CD4-positive, alpha-beta memory T cell (primary cell): ENCODE measurements around the gene ZNF154. TPM values are rescaled to one million over a fixed set of nuclear protein-coding genes. Genes with fewer than 3 reads are reported as not detected.

Source experiments
- CTCF ChIA-PET: fragments of 350-600 bp; sonication (Branson Sonifier 250); formaldehyde crosslinking; loops from one replicate; lab custom pipeline; 2021; ENCODE audit warnings: inconsistent platforms; ENCODE audit not compliant: partially characterized antibody; lab: Charles Lee
- POLR2A ChIA-PET: fragments of 350-600 bp; sonication (Branson Sonifier 250); formaldehyde crosslinking; loops from one replicate; lab custom pipeline; 2021; ENCODE audit not compliant: partially characterized antibody; lab: Charles Lee
- DNase-seq, 5 donors: peaks; one replicate each; pipeline versions ENCODE4 v3.0.0 to v3.0.0-alpha.2; 2020 to 2022; ENCODE audit warnings: mixed read lengths in 1 of 5
- H3K27ac ChIP-seq: one replicate; pipeline ENCODE4 v1.7.0; 2013; ENCODE audit warnings: low read depth, low read length
- H3K27me3 ChIP-seq: 2 replicates; pipeline ENCODE4 v1.7.0; 2013; ENCODE audit warnings: mild to moderate bottlenecking, low read length, moderate library complexity; ENCODE audit not compliant: insufficient read depth
- H3K36me3 ChIP-seq: 2 replicates; pipeline ENCODE4 v1.7.0; 2013; ENCODE audit warnings: mild to moderate bottlenecking, low read length, moderate library complexity; ENCODE audit not compliant: insufficient read depth
- H3K4me1 ChIP-seq: 2 replicates; pipeline ENCODE4 v1.7.0; 2013; ENCODE audit warnings: mild to moderate bottlenecking, low read length, moderate library complexity; ENCODE audit not compliant: insufficient read depth
- H3K4me3 ChIP-seq, 2 donors: one replicate each; pipeline ENCODE4 v1.7.0; 2013; ENCODE audit warnings: low read length in 2 of 2, mild to moderate bottlenecking in 1 of 2
- H3K9me3 ChIP-seq, 2 donors: one replicate each; pipeline ENCODE4 v1.7.0; 2013; ENCODE audit warnings: low read length in 2 of 2, control low read depth in 1 of 2; ENCODE audit not compliant: control insufficient read depth in 1 of 2
- H3K27ac Mint-ChIP-seq, 7 donors: one replicate each; pipeline ENCODE4 v1.8.0; 2020 to 2021; ENCODE audit warnings: mixed read lengths in 7 of 7, mild to moderate bottlenecking in 6 of 7, inconsistent platforms in 3 of 7, moderate library complexity in 3 of 7
- H3K27me3 Mint-ChIP-seq, 2 donors: one replicate each; pipeline ENCODE4 v1.8.0; 2020 to 2021; ENCODE audit warnings: mixed read lengths in 2 of 2
- H3K36me3 Mint-ChIP-seq, 2 donors: one replicate each; pipeline ENCODE4 v1.8.0; 2020 to 2021; ENCODE audit warnings: mixed read lengths in 2 of 2, inconsistent platforms in 1 of 2, mild to moderate bottlenecking in 1 of 2
- H3K4me1 Mint-ChIP-seq, 4 donors: one replicate each; pipeline ENCODE4 v1.8.0; 2020 to 2021; ENCODE audit warnings: mixed read lengths in 4 of 4, mild to moderate bottlenecking in 1 of 4
- H3K4me3 Mint-ChIP-seq, 8 donors: one replicate each; pipeline ENCODE4 v1.8.0; 2020 to 2021; ENCODE audit warnings: mixed read lengths in 8 of 8, mild to moderate bottlenecking in 7 of 8, moderate library complexity in 6 of 8, inconsistent platforms in 3 of 8
- H3K9me3 Mint-ChIP-seq, 8 donors: one replicate each; pipeline ENCODE4 v1.8.0; 2020 to 2021; ENCODE audit warnings: mixed read lengths in 8 of 8, mild to moderate bottlenecking in 5 of 8, inconsistent platforms in 3 of 8, moderate library complexity in 1 of 8
- intact Hi-C: fragments of 100-400 bp; cut with micrococcal nuclease; formaldehyde crosslinking; loops from one replicate; pipeline ENCODE4 v1.15.1; 2023
- polyA plus RNA-seq, 2 donors: library from polyadenylated mRNA; unstranded; fragments of 300-500 nt; fragmentation: Illumina TruSeq; gene quantifications; one replicate each; pipeline ENCODE4 v1.2.3, GENCODE V29; 2021
- total RNA-seq, 2 experiments: library from RNA; stranded (reverse); gene quantifications; one replicate each; pipeline ENCODE4 v1.2.3, GENCODE V29; 2021

ZNF154 gene
- total and polyA plus RNA-seq, 4 experiments from 2014 or later, result 2.4 to 7.2 (median 6.7) TPM; not detected in 1

GRCh38 chr19:57712222-57712621, 3.2 kb upstream of the ZNF154 start:
- no peak overlapping the region for H3K4me3 ChIP-seq
- peaks cover 0 to 21% of the 10 kb centered on the region in 2 donors for H3K9me3 ChIP-seq
- H3K4me3 Mint-ChIP-seq, result no peak overlapping the region
- peaks cover 3 to 15% (median 6%) of the 10 kb centered on the region in 4 donors for H3K4me1 Mint-ChIP-seq
- ChIA-PET CTCF (no interaction called here), POLR2A (no interaction called here)
- H3K9me3 Mint-ChIP-seq, result peaks cover 2 to 95% (median 78%) of the 10 kb centered on the region in 8 donors
- intact Hi-C loops, result no loop called here
- H3K27ac ChIP-seq, result no peak overlapping the region
- no peaks in the 10 kb centered on the region for H3K27me3 ChIP-seq
- H3K36me3 Mint-ChIP-seq, result peaks cover 56 to 61% of the 10 kb centered on the region in 2 donors
- no peaks in the 10 kb centered on the region for H3K36me3 ChIP-seq
- H3K4me1 ChIP-seq, result peaks cover 5% of the 10 kb centered on the region
- H3K27ac Mint-ChIP-seq, result no peak overlapping the region
- no peaks in the 10 kb centered on the region for H3K27me3 Mint-ChIP-seq
- DNase-seq, result no peak

GRCh38 chr19:57709616-57710015, 612 bp upstream of the ZNF154 start:
- POLR2A ChIA-PET, result interaction anchor here (0.5 to 1.9 kb wide), 3 partner anchors 18 to 751 kb away, joined by 3 to 13 read pairs (median 3); partner anchors contain the start of gene ZNF671
- peaks cover 0 to 34% of the 10 kb centered on the region in 2 donors for H3K9me3 ChIP-seq

GRCh38 chr19:57706346-57706745, 2.7 kb downstream of the ZNF154 start:
- Histone ChIP-seq H3K27me3 (no peaks in the 10 kb centered on the region), H3K4me3 (no peak overlapping the region), H3K36me3 (peaks cover 11% of the 10 kb centered on the region), H3K9me3 (peaks cover 11 to 54% of the 10 kb centered on the region in 2 donors), H3K4me1 (peaks cover 5% of the 10 kb centered on the region), H3K27ac (no peak overlapping the region)
- H3K4me1 Mint-ChIP-seq, result peaks cover 5 to 23% (median 9%) of the 10 kb centered on the region in 4 donors
- CTCF ChIA-PET, result no interaction called here
- intact Hi-C loops, result no loop called here
- H3K36me3 Mint-ChIP-seq, result peaks cover 70 to 75% of the 10 kb centered on the region in 2 donors
- H3K9me3 Mint-ChIP-seq, result peaks cover 10 to 99% (median 84%) of the 10 kb centered on the region in 8 donors
- DNase-seq, result no peak
- H3K4me3 Mint-ChIP-seq, result peak overlapping the region in 4 of 8 donors; percentile 10 to 37 (median 25)
- peaks cover 0 to 1% of the 10 kb centered on the region in 2 donors for H3K27me3 Mint-ChIP-seq
- no peak overlapping the region for H3K27ac Mint-ChIP-seq
- POLR2A ChIA-PET, result no interaction called here

More at GRCh38 chr19:57709616-57710015, 612 bp upstream of the ZNF154 start:
- Histone ChIP-seq H3K4me3 (peak overlapping the region in 1 of 2 donors; percentile 40), H3K4me1 (peaks cover 5% of the 10 kb centered on the region), H3K36me3 (no peaks in the 10 kb centered on the region), H3K27me3 (no peaks in the 10 kb centered on the region), H3K27ac (no peak overlapping the region)
- peaks cover 5 to 23% (median 9%) of the 10 kb centered on the region in 4 donors for H3K4me1 Mint-ChIP-seq
- H3K9me3 Mint-ChIP-seq, result peaks cover 2 to 96% (median 82%) of the 10 kb centered on the region in 8 donors
- no peak for DNase-seq
- H3K4me3 Mint-ChIP-seq, result peak overlapping the region in 4 of 8 donors; percentile 83 to 96 (median 88)
- peak overlapping the region in 2 of 7 donors; percentile 52 to 96 for H3K27ac Mint-ChIP-seq
- intact Hi-C loops, result no loop called here
- CTCF ChIA-PET, result interaction anchor here (1.5 kb wide), 1 partner anchor 18 kb away, joined by 3 read pairs; the partner anchor contains the start of gene ZNF671
- H3K27me3 Mint-ChIP-seq, result peaks cover 0 to 1% of the 10 kb centered on the region in 2 donors
- H3K36me3 Mint-ChIP-seq, result peaks cover 60 to 67% of the 10 kb centered on the region in 2 donors

DNA sequence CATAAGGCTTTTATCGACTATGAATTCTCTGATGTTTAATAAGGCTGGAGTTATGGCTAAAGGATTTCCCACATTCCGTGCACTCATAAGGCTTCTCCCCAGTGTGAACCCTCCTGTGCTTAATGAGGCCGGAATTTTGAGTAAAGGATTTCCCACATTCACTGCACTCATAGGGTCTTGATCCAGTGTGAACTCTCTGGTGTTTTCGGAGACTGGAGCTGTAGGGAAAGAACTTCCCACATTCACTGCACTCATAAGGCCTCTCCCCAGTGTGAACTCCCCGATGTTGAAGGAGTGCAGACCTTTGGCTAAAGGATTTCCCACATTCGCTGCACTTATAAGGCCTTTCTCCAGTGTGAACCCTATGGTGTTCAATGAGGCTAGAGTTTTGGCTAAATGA, 7.4 kb downstream of the ZNF154 start:
- Histone ChIP-seq H3K9me3 (peaks cover 13 to 52% of the 10 kb centered on the region in 2 donors), H3K36me3 (peaks cover 11% of the 10 kb centered on the region), H3K27ac (no peak overlapping the region), H3K4me1 (no peaks in the 10 kb centered on the region), H3K4me3 (no peak overlapping the region), H3K27me3 (no peaks in the 10 kb centered on the region)
- POLR2A ChIA-PET, result no interaction called here
- Mint-ChIP-seq H3K4me3 (peak overlapping the region in 1 of 8 donors; percentile 20), H3K27me3 (peaks cover 0 to 1% of the 10 kb centered on the region in 2 donors), H3K9me3 (peaks cover 10 to 95% (median 88%) of the 10 kb centered on the region in 8 donors), H3K27ac (no peak overlapping the region), H3K36me3 (peaks cover 71 to 88% of the 10 kb centered on the region in 2 donors), H3K4me1 (peaks cover 0 to 7% (median 4%) of the 10 kb centered on the region in 4 donors)
- CTCF ChIA-PET, result no interaction called here
- intact Hi-C loops, result no loop called here
- no peak for DNase-seq

- no peak for DNase-seq
- CTCF ChIA-PET, result no interaction called here
- peaks cover 40 to 62% of the 10 kb centered on the region in 2 donors for H3K9me3 ChIP-seq
- Mint-ChIP-seq H3K4me1 (peaks cover 0 to 13% (median 7%) of the 10 kb centered on the region in 4 donors), H3K27ac (peak overlapping the region in 1 of 7 donors; percentile 75), H3K9me3 (peaks cover 2 to 97% (median 89%) of the 10 kb centered on the region in 8 donors), H3K36me3 (peaks cover 68 to 70% of the 10 kb centered on the region in 2 donors), H3K4me3 (no peak overlapping the region), H3K27me3 (no peaks in the 10 kb centered on the region)
- no peak overlapping the region for H3K27ac ChIP-seq
- H3K36me3 ChIP-seq, result peaks cover 24% of the 10 kb centered on the region
- no peaks in the 10 kb centered on the region for H3K27me3 ChIP-seq
- intact Hi-C loops, result no loop called here
- no peaks in the 10 kb centered on the region for H3K4me1 ChIP-seq
- POLR2A ChIA-PET, result interaction anchor here (0.9 kb wide), 1 partner anchor 10 kb away, joined by 3 read pairs; no protein-coding TSS in a partner anchor
- peak overlapping the region in 1 of 2 donors; percentile 4 for H3K4me3 ChIP-seq
These were observed 19.3 kb downstream of the ZNF154 start for GRCh38 chr19:57689750-57690149.

GRCh38 chr19:57688011-57688763, 20.8 kb downstream of the ZNF154 start:
- peaks cover 10 to 25% (median 20%) of the 10 kb centered on the region in 4 donors for H3K4me1 Mint-ChIP-seq
- H3K4me1 ChIP-seq, result peaks cover 7% of the 10 kb centered on the region
- POLR2A ChIA-PET, result interaction anchor here (1.0 kb wide), 1 partner anchor 20 kb away, joined by 3 read pairs; no protein-coding TSS in a partner anchor

More at GRCh38 chr19:57688011-57688763, 20.8 kb downstream of the ZNF154 start:
- Histone ChIP-seq H3K27ac (no peak overlapping the region), H3K27me3 (no peaks in the 10 kb centered on the region), H3K9me3 (peaks cover 50 to 72% of the 10 kb centered on the region in 2 donors), H3K4me3 (peak overlapping the region in 1 of 2 donors; percentile 13), H3K36me3 (peaks cover 38% of the 10 kb centered on the region)
- CTCF ChIA-PET, result no interaction called here
- Mint-ChIP-seq H3K9me3 (peaks cover 5 to 99% (median 89%) of the 10 kb centered on the region in 8 donors), H3K36me3 (peaks cover 70 to 75% of the 10 kb centered on the region in 2 donors), H3K4me3 (no peak overlapping the region), H3K27me3 (no peaks in the 10 kb centered on the region), H3K27ac (no peak overlapping the region)
- intact Hi-C loops, result no loop called here
- no peak for DNase-seq
